Spinal cord (tissue), 10 donors: ENCODE measurements around the gene TCF7. TPM values are rescaled to one million over a fixed set of nuclear protein-coding genes. Genes with fewer than 3 reads are reported as not detected.

Experiments used
- DNase-seq, 6 donors: peaks; one replicate each; pipeline versions ENCODE4 v3.0.0 to v3.0.0-alpha.2; 2013 to 2015; ENCODE audit warnings: low spot score in 6 of 6, low read depth in 4 of 6
- H3K27ac ChIP-seq: one replicate; pipeline ENCODE4 v1.5.1; 2013; ENCODE audit warnings: low read depth, low read length, control low read depth
- H3K27me3 ChIP-seq: one replicate; pipeline ENCODE4 v1.6.1; 2013; ENCODE audit warnings: low read length; ENCODE audit not compliant: control insufficient read depth, insufficient read depth
- H3K36me3 ChIP-seq: one replicate; pipeline ENCODE4 v1.6.1; 2013; ENCODE audit warnings: low read length; ENCODE audit not compliant: control insufficient read depth, insufficient read depth
- H3K4me1 ChIP-seq: one replicate; pipeline ENCODE4 v1.6.1; 2013; ENCODE audit warnings: low read length; ENCODE audit not compliant: control insufficient read depth, insufficient read depth
- H3K4me3 ChIP-seq: one replicate; pipeline ENCODE4 v1.5.1; 2013; ENCODE audit warnings: low read depth, low read length, control low read depth
- H3K9me3 ChIP-seq: one replicate; pipeline ENCODE4 v1.6.1; 2013; ENCODE audit warnings: low read length; ENCODE audit not compliant: control insufficient read depth, insufficient read depth
- WGBS: methylation state at CpG from one replicate; pipeline ENCODE4 v1.1.5; 2013; ENCODE audit warnings: missing lambda C conversion rate; ENCODE audit not compliant: insufficient coverage; 5-methylcytosine and 5-hydroxymethylcytosine counted together
- polyA plus RNA-seq, 2 donors: library from polyadenylated mRNA; unstranded; fragments of 120-200 nt; gene quantifications; one replicate each; pipeline ENCODE4 v1.2.1, GENCODE V29; 2013; ENCODE audit not compliant: insufficient read length in 2 of 2
- total RNA-seq, 2 donors: library from RNA; depleted of rRNA in 1 of 2; stranded (reverse); fragments of 120-200 nt in 1 of 2; fragments of >200 nt in 1 of 2; gene quantifications; one replicate each; pipeline versions ENCODE4 v1.2.3 to v1.2.4, GENCODE V29; 2013 to 2014
- donor health status: healthy.

The TCF7 gene
- total and polyA plus RNA-seq, 4 donors, result 0.79 to 9.4 (median 6.8) TPM

- peaks cover 16% of the 10 kb centered on the region for H3K36me3 ChIP-seq
- H3K4me3 ChIP-seq, result peak within 1 kb of the TSS; percentile 94
- peak; percentile 67 to 96 (median 83) for DNase-seq
- peak within 1 kb of the TSS; percentile 98 for H3K27ac ChIP-seq
- under 1% methylated on average over 91 of the region's 92 CpGs for WGBS
- no peaks in the 10 kb centered on the region for H3K27me3 ChIP-seq
- no peaks in the 10 kb centered on the region for H3K9me3 ChIP-seq
- H3K4me1 ChIP-seq, result peaks cover 9% of the 10 kb centered on the region
Measured at GRCh38 chr5:134176511-134177368, 62.3 kb downstream of the TCF7 start, which contains the start of gene SKP1. TSS of gene SKP1 (minus strand) at chr5:134176950. CDS start at chr5:134174022, 2,928 bp downstream.

GRCh38 chr5:134177369-134178095 lies 63.1 kb downstream of the TCF7 start:
- Histone ChIP-seq H3K9me3 (no peaks in the 10 kb centered on the region), H3K27ac (peak overlapping the region; percentile 98), H3K4me1 (peaks cover 9% of the 10 kb centered on the region), H3K36me3 (peaks cover 8% of the 10 kb centered on the region), H3K4me3 (peak overlapping the region; percentile 94), H3K27me3 (no peaks in the 10 kb centered on the region)
- peak in 2 of 6 donors; percentile 15 to 56 for DNase-seq
- WGBS, result 30% methylated on average over 9 of the region's 29 CpGs

GRCh38 chr5:134178096-134178419 lies 63.6 kb downstream of the TCF7 start:
- DNase-seq, result no peak

GRCh38 chr5:134183481-134183880 lies 69.0 kb downstream of the TCF7 start:
- Histone ChIP-seq H3K27ac (no peak overlapping the region), H3K4me1 (no peaks in the 10 kb centered on the region), H3K4me3 (no peak overlapping the region), H3K9me3 (no peaks in the 10 kb centered on the region), H3K36me3 (no peaks in the 10 kb centered on the region), H3K27me3 (no peaks in the 10 kb centered on the region)
- no peak for DNase-seq

More at GRCh38 chr5:134178096-134178419, 63.6 kb downstream of the TCF7 start:
- Histone ChIP-seq H3K36me3 (peaks cover 3% of the 10 kb centered on the region), H3K4me1 (peaks cover 9% of the 10 kb centered on the region), H3K27ac (peak overlapping the region; percentile 98), H3K27me3 (no peaks in the 10 kb centered on the region), H3K4me3 (no peak overlapping the region), H3K9me3 (no peaks in the 10 kb centered on the region)
- 67% methylated on average over 2 of the region's 3 CpGs for WGBS

GRCh38 chr5:134184155-134185135 lies 70.0 kb downstream of the TCF7 start:
- H3K4me3 ChIP-seq, result no peak overlapping the region
- peak in 4 of 6 donors; percentile 13 to 68 (median 42) for DNase-seq
- WGBS, result 57% methylated on average over 11 of the region's 11 CpGs
- H3K9me3 ChIP-seq, result no peaks in the 10 kb centered on the region
- no peaks in the 10 kb centered on the region for H3K27me3 ChIP-seq
- H3K36me3 ChIP-seq, result no peaks in the 10 kb centered on the region
- H3K27ac ChIP-seq, result no peak overlapping the region
- H3K4me1 ChIP-seq, result no peaks in the 10 kb centered on the region

GRCh38 chr5:134188092-134188491 lies 73.6 kb downstream of the TCF7 start:
- Histone ChIP-seq H3K4me1 (no peaks in the 10 kb centered on the region), H3K36me3 (no peaks in the 10 kb centered on the region), H3K27ac (no peak overlapping the region), H3K27me3 (no peaks in the 10 kb centered on the region), H3K4me3 (no peak overlapping the region), H3K9me3 (no peaks in the 10 kb centered on the region)
- WGBS, result 50% methylated on average over 1 of the region's 1 CpG
- DNase-seq, result no peak

GRCh38 chr5:134189031-134189430 lies 74.5 kb downstream of the TCF7 start:
- H3K36me3 ChIP-seq, result no peaks in the 10 kb centered on the region
- H3K4me3 ChIP-seq, result no peak overlapping the region
- no peaks in the 10 kb centered on the region for H3K27me3 ChIP-seq
- H3K27ac ChIP-seq, result no peak overlapping the region
- no CpG with 5 or more reads among the region's 3 CpGs for WGBS
- no peaks in the 10 kb centered on the region for H3K9me3 ChIP-seq
- no peak for DNase-seq
- H3K4me1 ChIP-seq, result no peaks in the 10 kb centered on the region

- Histone ChIP-seq H3K4me1 (no peaks in the 10 kb centered on the region), H3K36me3 (peaks cover 13% of the 10 kb centered on the region), H3K9me3 (no peaks in the 10 kb centered on the region), H3K27ac (no peak overlapping the region), H3K27me3 (no peaks in the 10 kb centered on the region), H3K4me3 (no peak overlapping the region)
- no peak for DNase-seq
- 0% methylated on average over 1 of the region's 5 CpGs for WGBS
Measured at GRCh38 chr5:134195666-134196065, 81.2 kb downstream of the TCF7 start.
